HepG2 (cell line): ENCODE data around the gene ABHD3. TPM values are rescaled to one million over a fixed set of nuclear protein-coding genes. Genes with fewer than 3 reads are reported as not detected.

Experiments used
- BRCA1 ChIP-seq: sonication (generic); formaldehyde crosslinking; IDR thresholded peaks from 2 replicates; pipeline ENCODE4 v1.4.0; 2020; ENCODE audit warnings: missing genetic modification reagents
- CBFB ChIP-seq: sonication (generic); formaldehyde crosslinking; IDR thresholded peaks from 2 replicates; pipeline ENCODE4 v1.4.0; 2020; ENCODE audit warnings: missing genetic modification reagents
- FOXA3 ChIP-seq: IDR thresholded peaks from 2 replicates; pipeline ENCODE4 v1.6.1; 2016; ENCODE audit warnings: missing genetic modification reagents, missing compliant biosample characterization
- HDAC2 ChIP-seq: sonication (generic); formaldehyde crosslinking; IDR thresholded peaks from 2 replicates; pipeline ENCODE4 v1.4.0; 2020; ENCODE audit warnings: missing genetic modification reagents
- HNRNPLL ChIP-seq: fragments of 200-400 bp; formaldehyde crosslinking; IDR thresholded peaks from 2 replicates; pipeline ENCODE4 v1.6.1; 2017; ENCODE audit warnings: mild to moderate bottlenecking, low read depth, low read length; ENCODE audit not compliant: poor library complexity, severe bottlenecking
- NFYB ChIP-seq: sonication (generic); formaldehyde crosslinking; IDR thresholded peaks from 2 replicates; pipeline ENCODE4 v1.4.0; 2020; ENCODE audit warnings: missing genetic modification reagents
- NR1H2 ChIP-seq: sonication (generic); formaldehyde crosslinking; IDR thresholded peaks from 2 replicates; pipeline ENCODE4 v1.8.1; 2022; ENCODE audit warnings: low read depth, missing genetic modification reagents, borderline replicate concordance
- RARG ChIP-seq: sonication (generic); formaldehyde crosslinking; IDR thresholded peaks from 2 replicates; pipeline ENCODE4 v1.4.0; 2020; ENCODE audit warnings: low read depth, mild to moderate bottlenecking, missing genetic modification reagents
- TOE1 ChIP-seq: sonication (generic); formaldehyde crosslinking; IDR thresholded peaks from 2 replicates; pipeline ENCODE4 v1.4.0; 2020; ENCODE audit warnings: mild to moderate bottlenecking, missing genetic modification reagents
- XRCC5 ChIP-seq: fragments of 200-400 bp; formaldehyde crosslinking; optimal IDR thresholded peaks from 2 replicates; pipeline ENCODE3; 2017; ENCODE audit warnings: mild to moderate bottlenecking, low read length
- ZNF160 ChIP-seq: sonication (generic); formaldehyde crosslinking; IDR thresholded peaks from 2 replicates; pipeline ENCODE4 v1.8.0; 2022; ENCODE audit warnings: mild to moderate bottlenecking, inconsistent platforms, missing genetic modification reagents
- ZNF558 ChIP-seq: sonication (generic); formaldehyde crosslinking; IDR thresholded peaks from 2 replicates; pipeline ENCODE4 v1.9.0; 2022; ENCODE audit warnings: mild to moderate bottlenecking, missing genetic modification reagents, borderline replicate concordance
- ZNF772 ChIP-seq: sonication (generic); formaldehyde crosslinking; IDR thresholded peaks from 2 replicates; pipeline ENCODE4 v1.5.0; 2020; ENCODE audit warnings: mild to moderate bottlenecking, missing genetic modification reagents
- ZNF781 ChIP-seq: sonication (generic); formaldehyde crosslinking; IDR thresholded peaks from 2 replicates; pipeline ENCODE4 v1.5.1; 2020; ENCODE audit warnings: borderline replicate concordance, mild to moderate bottlenecking, missing genetic modification reagents; ENCODE audit errors: not compliant biosample characterization
- polyA plus RNA-seq, 8 experiments: library from polyadenylated mRNA; depleted of rRNA in 3 of 8; stranded (reverse) in 7 of 8; unstranded in 1 of 8; fragments of >200 nt; fragmentation: Illumina TruSeq in 4 of 8; extraction: Trizol in 4 of 8; gene quantifications; 2 replicates each; pipeline versions ENCODE4 v1.2.1 to v1.2.3, GENCODE V29; 2011 to 2016; ENCODE audit warnings: low read depth in 4 of 8, missing spikeins in 1 of 8, mixed read lengths in 1 of 8; ENCODE audit not compliant: insufficient read depth in 1 of 8
- total RNA-seq, 5 experiments: library from RNA; depleted of rRNA; stranded (reverse); fragments of >200 nt; fragmentation: Illumina TruSeq; extraction: Trizol; gene quantifications; 2 replicates each; pipeline ENCODE4 v1.2.3, GENCODE V29; 2016; ENCODE audit warnings: low read depth in 1 of 5
- TF ChIP-seq, protein P1 (sequence below), 2 experiments: sonication (generic) in 1 of 2; formaldehyde crosslinking in 1 of 2; IDR thresholded peaks; 2 replicates each; pipeline versions ENCODE4 v1.4.0 to v1.6.1; 2018 to 2020; ENCODE audit warnings: missing genetic modification reagents in 2 of 2, borderline replicate concordance in 1 of 2, low read depth in 1 of 2, mild to moderate bottlenecking in 1 of 2, missing biosample characterization in 1 of 2
- TF ChIP-seq, protein P2 (sequence below): sonication (generic); formaldehyde crosslinking; IDR thresholded peaks from 2 replicates; pipeline ENCODE4 v1.4.0; 2020; ENCODE audit warnings: missing genetic modification reagents, borderline replicate concordance
- TF ChIP-seq, protein P3 (sequence below): IDR thresholded peaks from 2 replicates; pipeline ENCODE4 v1.6.1; 2016
- TF ChIP-seq, protein P4 (sequence below): sonication (generic); formaldehyde crosslinking; IDR thresholded peaks from 2 replicates; pipeline ENCODE4 v1.5.0; 2020; ENCODE audit warnings: missing genetic modification reagents

Gene ABHD3
- total and polyA plus RNA-seq, 2 of the 13 experiments (the other 11 are each of a cell fraction or from before 2014, with no cell fraction given) = 32.1 to 40.2 TPM

DNA sequence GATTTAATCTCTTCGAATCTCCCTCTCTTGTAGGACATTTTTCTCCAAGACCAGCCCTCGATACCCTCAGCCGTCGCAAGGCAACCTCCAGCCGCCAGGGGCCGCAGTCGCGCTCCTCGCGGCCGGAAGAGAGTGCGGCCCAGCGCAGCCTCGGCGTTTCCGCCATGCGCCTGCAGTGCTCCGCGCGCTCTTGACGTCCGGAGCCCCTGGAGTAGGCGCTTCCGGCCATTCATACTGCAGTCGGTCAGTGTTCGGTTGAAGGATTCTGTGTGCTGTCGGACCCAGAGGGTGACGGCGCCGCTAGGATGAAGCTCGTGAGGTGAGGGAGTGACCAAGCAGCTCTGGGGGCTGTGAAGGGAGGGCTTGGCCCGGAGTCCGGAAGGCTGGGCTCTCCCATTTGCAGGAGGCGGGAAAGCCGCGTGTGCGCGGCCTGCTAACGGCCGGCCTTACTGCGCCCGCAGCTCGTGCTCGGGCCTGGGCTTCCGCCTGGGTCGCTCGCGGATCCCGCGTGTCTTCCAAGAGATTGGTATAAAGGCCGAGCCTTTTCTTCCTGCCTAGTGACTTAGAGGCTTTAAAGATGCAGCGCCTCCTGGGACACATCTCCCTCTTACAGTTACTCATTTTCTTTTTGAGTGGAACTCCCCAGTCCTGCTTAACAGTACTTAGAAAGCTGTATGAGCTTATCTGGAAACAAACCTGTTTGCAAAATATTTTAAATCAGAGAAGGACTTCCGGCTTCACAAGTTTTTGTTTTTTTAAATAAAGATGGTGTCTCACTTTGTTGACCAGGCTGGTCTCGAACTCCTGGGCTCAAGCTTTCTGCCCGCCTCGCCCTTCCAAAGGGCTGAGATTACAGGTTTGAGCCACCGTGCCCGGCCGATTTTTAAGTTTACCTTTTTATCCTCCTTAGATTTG, 92.2 kb downstream of the ABHD3 start, which contains the start of gene SNRPD1 (continued):
- TF ChIP-seq HDAC2 (CRISPR knock-in tag) (peak; percentile 92), TOE1 (peak; percentile 81; the same call in 1 of the 2 replicates), NFYB (CRISPR knock-in tag) (peak; percentile 26; the same call in 1 of the 2 replicates), CBFB (peak; percentile 96), RARG (no peak), HNRNPLL (peak; percentile 98), XRCC5 (peak; percentile 92), ZNF160 (CRISPR knock-in tag) (peak; percentile 81; the same call in 1 of the 2 replicates), FOXA3 (peak; percentile 73), BRCA1 (CRISPR knock-in tag) (peak; percentile 98), ZNF558 (CRISPR knock-in tag) (no peak; the same call in 1 of the 2 replicates), NR1H2 (CRISPR knock-in tag) (no peak), ZNF781 (CRISPR knock-in tag) (peak; percentile 95), ZNF772 (CRISPR knock-in tag) (peak; percentile 99)
- TF ChIP-seq, protein P1, sequence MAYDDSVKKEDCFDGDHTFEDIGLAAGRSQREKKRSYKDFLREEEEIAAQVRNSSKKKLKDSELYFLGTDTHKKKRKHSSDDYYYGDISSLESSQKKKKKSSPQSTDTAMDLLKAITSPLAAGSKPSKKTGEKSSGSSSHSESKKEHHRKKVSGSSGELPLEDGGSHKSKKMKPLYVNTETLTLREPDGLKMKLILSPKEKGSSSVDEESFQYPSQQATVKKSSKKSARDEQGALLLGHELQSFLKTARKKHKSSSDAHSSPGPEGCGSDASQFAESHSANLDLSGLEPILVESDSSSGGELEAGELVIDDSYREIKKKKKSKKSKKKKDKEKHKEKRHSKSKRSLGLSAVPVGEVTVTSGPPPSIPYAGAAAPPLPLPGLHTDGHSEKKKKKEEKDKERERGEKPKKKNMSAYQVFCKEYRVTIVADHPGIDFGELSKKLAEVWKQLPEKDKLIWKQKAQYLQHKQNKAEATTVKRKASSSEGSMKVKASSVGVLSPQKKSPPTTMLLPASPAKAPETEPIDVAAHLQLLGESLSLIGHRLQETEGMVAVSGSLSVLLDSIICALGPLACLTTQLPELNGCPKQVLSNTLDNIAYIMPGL (CRISPR knock-in tag; IDR thresholded peaks at IDR 0.05; ENCODE audit: borderline replicate concordance in 1 of 2, low read depth in 1 of 2) = peak; percentile 96 to 98
- TF ChIP-seq, protein P2, sequence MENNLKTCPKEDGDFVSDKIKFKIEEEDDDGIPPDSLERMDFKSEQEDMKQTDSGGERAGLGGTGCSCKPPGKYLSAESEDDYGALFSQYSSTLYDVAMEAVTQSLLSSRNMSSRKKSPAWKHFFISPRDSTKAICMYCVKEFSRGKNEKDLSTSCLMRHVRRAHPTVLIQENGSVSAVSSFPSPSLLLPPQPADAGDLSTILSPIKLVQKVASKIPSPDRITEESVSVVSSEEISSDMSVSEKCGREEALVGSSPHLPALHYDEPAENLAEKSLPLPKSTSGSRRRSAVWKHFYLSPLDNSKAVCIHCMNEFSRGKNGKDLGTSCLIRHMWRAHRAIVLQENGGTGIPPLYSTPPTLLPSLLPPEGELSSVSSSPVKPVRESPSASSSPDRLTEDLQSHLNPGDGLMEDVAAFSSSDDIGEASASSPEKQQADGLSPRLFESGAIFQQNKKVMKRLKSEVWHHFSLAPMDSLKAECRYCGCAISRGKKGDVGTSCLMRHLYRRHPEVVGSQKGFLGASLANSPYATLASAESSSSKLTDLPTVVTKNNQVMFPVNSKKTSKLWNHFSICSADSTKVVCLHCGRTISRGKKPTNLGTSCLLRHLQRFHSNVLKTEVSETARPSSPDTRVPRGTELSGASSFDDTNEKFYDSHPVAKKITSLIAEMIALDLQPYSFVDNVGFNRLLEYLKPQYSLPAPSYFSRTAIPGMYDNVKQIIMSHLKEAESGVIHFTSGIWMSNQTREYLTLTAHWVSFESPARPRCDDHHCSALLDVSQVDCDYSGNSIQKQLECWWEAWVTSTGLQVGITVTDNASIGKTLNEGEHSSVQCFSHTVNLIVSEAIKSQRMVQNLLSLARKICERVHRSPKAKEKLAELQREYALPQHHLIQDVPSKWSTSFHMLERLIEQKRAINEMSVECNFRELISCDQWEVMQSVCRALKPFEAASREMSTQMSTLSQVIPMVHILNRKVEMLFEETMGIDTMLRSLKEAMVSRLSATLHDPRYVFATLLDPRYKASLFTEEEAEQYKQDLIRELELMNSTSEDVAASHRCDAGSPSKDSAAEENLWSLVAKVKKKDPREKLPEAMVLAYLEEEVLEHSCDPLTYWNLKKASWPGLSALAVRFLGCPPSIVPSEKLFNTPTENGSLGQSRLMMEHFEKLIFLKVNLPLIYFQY (CRISPR knock-in tag) = 0 out of 2 replicates have a peak, but pooled peaks have one; percentile 36
- TF ChIP-seq, protein P3, sequence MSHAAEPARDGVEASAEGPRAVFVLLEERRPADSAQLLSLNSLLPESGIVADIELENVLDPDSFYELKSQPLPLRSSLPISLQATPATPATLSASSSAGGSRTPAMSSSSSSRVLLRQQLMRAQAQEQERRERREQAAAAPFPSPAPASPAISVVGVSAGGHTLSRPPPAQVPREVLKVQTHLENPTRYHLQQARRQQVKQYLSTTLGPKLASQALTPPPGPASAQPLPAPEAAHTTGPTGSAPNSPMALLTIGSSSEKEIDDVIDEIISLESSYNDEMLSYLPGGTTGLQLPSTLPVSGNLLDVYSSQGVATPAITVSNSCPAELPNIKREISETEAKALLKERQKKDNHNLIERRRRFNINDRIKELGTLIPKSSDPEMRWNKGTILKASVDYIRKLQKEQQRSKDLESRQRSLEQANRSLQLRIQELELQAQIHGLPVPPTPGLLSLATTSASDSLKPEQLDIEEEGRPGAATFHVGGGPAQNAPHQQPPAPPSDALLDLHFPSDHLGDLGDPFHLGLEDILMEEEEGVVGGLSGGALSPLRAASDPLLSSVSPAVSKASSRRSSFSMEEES (CRISPR knock-in tag) = peak; percentile 80
- TF ChIP-seq, protein P4, sequence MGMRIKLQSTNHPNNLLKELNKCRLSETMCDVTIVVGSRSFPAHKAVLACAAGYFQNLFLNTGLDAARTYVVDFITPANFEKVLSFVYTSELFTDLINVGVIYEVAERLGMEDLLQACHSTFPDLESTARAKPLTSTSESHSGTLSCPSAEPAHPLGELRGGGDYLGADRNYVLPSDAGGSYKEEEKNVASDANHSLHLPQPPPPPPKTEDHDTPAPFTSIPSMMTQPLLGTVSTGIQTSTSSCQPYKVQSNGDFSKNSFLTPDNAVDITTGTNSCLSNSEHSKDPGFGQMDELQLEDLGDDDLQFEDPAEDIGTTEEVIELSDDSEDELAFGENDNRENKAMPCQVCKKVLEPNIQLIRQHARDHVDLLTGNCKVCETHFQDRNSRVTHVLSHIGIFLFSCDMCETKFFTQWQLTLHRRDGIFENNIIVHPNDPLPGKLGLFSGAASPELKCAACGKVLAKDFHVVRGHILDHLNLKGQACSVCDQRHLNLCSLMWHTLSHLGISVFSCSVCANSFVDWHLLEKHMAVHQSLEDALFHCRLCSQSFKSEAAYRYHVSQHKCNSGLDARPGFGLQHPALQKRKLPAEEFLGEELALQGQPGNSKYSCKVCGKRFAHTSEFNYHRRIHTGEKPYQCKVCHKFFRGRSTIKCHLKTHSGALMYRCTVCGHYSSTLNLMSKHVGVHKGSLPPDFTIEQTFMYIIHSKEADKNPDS (CRISPR knock-in tag) = peak; percentile 88; the same call in 1 of the 2 replicates
